Suppressor macrophage (primary cell): Measurements from ENCODE around the gene FAM107B.

Experiments
- DNase-seq, 4 experiments: peaks; one replicate each; pipeline ENCODE4 v3.0.0-alpha.2; 2020 to 2022

Gene FAM107B

DNA sequence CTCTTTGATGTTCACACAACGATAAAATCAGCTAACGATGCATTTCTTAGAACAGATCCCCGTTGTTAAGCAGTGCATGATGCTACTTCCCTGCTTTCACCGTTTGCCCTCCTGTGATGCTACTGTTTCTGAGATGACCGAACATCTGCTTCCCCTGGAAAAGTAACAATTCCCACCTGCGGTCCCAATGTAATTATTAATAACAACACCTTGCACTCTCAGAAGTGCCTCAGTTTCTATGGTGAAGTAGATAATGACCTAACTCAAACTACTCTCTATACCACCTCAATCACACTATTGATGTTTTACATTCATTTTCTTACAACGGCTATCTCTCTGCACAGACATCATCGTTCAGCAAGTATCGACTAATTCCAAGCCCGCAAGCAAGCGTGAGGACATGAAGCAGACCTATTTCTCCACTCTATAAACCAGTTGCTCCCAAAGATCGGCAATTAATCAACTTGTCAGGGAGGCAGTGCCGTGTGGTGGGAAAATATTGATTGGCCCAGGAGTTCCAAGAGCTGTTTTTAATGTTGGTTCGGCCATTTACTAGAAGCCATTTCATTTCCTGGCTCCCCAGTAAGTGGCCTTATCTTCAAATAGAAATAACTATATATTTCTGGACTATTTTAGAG is 42.7 kb downstream of the FAM107B start:
- DNase-seq = no peak

DNA sequence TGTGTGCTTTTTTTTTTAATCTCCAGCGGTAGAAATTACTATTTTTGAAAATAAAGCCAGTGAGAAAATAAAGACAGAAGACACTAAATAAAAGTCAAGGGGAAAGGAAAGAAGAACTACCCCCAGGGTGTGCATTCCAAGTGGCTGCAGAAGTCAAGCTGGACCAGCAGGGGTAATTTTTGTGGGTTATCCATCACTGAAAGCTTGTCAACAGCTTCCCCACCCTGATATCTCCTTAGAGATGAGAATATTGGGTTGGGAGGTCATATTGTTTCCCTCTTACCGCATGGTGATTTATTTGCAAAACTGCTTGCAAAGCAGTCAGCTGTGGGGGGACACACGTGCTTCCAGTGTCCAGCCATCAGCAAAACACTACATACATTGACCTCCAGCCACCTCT is 46.4 kb downstream of the FAM107B start:
- DNase-seq = no peak

DNA sequence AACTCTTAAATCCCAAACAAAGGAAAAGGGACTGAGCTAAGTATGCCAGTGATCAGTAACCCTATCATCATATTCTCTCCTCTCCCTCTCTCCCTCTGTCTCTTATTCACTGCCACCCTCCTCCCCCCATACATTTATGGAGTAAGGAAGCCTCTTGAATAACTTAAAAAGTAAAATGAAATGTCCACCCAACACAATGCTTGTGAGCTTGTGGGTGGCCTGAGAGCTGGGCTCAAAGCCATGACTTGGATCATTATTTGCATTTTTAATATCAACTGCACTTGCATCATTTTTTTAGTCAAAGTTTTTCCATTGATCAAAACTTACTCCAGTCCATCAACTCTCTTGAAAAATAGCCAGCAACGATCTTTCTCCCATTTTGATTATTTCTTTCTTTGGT is 46.8 kb downstream of the FAM107B start:
- no peak for DNase-seq

DNA sequence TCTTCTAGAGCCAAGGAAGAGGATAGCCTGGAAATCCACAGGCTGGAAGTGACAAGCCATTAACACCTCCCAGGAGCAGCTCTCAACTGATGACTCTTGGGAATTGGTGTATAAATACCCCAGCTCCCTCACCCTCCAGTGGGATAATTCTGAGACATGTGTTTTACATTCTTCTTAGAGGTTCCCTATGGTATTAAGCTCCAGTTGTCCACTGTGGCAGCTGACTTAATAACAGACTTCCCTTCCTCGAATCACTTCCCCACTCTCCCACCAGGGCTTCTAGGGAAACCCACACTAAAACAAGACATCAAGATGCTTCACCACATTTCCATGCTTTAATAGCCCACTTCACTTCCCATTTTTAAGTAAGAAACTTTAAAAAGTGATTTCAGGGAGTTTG is 47.2 kb downstream of the FAM107B start:
- peak; percentile 76 to 90 (median 81) for DNase-seq

DNA sequence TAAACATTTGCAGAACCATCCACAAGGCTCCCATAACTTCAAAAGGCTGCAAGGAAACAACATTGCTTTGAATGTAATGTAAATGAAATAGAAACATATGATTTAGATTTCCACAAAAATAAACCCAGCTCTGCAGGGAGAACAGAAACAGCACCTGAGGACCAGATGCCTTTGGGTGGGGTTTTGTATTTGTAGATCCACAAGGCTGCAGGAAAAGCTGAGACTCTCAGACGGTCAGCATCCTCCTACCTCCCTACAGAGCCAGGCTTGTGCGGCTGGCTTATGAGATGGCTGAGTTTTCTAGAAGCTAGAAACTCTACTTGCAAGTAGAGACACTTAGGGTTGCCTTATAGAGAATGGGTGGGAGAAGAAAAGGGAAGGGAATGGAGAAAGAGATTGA is 49.8 kb downstream of the FAM107B start:
- no peak for DNase-seq

DNA sequence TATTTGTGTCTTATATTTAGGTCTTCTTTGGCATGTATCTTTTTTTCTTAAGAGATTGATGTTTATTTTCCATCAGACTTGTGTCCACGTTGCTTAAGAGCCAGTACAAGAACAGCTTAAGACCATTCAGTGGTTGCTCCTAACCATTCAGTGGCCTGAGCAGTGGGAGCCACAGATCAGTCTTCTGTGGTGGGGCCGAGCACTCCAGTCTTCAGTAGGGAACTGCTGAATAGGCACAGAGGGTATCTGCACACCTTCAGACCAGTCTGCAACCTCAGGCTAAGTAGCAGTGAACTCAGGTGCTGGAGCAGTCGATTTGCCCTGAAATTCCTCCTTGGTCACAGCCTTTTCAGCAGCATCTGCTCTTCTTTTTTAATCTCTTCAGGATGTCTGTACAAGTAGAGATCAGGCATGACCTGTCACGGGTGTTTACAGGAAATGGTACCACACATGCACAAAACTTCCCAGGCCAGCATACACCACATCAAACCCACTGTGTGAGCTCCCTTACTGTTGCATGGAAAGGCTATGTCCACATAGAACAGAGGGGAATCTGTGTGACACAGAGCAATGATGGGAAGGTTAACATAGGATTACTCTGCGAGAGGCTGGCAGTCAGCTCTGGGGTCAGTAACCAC is 51.5 kb downstream of the FAM107B start:
- no peak for DNase-seq

DNA sequence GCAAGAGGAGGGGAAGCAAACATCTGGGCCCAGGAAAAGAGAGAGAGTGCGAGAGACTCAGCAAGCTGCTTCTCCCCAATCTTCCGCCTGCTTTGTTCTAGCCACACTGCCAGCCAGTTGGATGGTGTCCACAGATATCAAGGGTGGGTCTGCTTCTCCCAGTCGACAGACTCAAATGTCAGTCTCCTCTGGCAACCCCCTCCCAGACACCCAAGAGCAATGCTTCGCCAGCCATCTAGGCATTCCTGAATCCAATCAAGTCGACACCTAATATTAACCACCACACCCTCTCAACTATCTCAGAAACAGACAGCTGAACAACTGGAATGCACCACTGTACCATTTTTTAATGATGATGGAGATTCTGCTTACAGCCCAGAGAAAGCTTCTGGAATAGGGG is 57.1 kb downstream of the FAM107B start:
- no peak for DNase-seq

DNA sequence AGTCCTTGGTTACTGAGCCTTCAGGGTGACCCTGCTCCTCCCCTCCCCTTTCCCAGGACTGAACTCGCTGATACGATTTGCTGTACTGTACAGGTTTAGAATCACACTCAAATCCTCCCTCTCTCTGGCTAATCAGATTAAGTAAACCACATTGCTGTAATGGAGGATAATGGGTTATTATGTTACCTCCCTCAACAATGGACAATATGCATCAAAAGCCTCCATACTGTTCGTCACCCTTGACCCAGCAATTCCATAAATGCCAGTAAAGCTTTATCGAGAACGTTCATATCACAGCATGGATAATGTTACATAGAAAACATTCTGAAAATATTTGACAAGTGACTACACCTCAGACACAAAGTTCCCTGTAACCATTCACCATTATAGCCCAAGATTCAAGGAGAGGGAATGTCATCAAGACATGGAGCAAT is 61.7 kb downstream of the FAM107B start:
- no peak for DNase-seq

DNA sequence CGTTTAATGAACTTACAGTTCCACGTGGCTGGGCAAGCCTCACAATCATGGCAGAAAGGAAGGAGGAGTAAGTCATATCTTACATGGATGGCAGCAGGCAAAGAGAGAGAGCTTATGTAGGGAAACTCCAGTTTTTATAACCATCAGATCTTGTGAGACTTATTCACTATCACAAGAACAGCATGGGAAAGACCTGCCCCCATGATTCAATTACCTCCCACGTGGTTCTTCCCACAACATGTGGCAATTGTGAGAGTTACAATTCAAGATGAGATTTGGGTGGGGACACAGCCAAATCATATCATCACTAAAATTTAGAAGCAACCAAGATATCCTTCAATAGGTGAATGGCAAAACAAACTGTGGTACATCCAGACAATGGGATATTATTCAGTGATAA is 65.4 kb downstream of the FAM107B start:
- peak in 3 of 4 experiments; percentile 19 to 44 (median 22) for DNase-seq

DNA sequence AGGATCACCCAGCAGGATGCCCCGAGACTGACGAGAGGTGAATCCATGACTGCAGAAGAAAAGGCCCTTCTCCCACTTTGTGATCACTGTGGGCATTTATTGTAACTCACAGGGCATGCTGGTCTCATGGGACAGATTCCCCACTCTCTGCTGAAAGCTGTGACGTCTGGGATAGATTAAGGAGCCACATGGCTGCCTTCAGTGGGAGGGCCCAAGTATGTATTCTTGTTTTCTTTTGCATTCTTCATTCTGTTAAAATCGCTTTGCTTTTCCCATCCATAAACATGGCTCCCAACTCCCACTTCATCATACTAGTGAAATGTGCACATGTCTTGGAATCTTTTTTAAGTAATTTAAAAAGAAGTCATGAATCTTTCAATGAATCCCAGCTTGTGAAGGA is 67.2 kb downstream of the FAM107B start:
- no peak for DNase-seq

DNA sequence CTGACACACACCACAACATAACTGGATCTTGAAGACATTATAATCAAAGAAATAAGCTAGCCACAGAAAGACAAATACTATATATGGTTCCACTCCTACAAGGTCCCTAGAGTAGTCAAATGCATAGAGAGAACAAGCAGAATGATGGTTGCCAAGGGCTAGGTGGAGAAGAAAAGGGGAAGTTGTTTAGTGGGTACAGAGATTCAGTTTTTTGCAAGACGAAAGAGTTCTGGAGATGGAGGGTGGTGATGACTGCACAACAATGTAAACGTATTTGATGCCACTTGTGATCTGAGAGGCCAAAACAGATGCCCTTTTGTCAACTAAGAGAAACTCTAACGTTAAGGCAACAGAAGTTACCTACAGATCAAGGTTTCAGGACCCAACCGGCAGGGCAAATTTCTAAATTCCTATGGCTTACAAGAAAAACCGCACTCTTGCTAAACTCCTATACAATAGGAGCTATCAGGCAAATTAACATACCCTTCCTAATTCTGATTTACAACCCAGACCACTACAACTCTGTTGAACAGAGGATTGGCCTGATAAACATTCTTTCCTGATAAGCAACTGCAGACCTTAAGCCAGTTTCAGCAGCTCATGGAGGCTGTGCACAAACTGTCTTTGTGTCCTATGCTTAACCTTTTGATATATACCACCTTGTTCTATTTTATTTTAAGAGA is 69.0 kb downstream of the FAM107B start:
- DNase-seq = peak in 2 of 4 experiments; percentile 27 to 28

DNA sequence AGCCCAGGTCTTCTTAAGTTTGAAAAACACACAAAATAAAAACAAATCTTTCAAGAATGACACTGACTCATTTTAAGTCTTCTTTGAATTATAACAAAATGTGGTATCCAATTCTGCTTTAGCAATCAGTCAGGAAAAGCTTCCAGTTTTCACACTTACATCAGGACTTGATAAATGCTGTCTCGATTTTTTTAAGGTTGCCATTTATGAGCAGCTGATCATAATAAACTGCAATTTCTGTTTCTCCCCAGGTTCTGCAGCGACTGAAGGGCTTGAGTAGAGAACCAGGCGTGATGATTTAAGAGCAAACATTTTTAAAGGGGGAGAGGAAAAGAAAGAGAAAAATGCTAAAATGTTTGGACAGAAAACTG is 71.1 kb downstream of the FAM107B start:
- no peak for DNase-seq

DNA sequence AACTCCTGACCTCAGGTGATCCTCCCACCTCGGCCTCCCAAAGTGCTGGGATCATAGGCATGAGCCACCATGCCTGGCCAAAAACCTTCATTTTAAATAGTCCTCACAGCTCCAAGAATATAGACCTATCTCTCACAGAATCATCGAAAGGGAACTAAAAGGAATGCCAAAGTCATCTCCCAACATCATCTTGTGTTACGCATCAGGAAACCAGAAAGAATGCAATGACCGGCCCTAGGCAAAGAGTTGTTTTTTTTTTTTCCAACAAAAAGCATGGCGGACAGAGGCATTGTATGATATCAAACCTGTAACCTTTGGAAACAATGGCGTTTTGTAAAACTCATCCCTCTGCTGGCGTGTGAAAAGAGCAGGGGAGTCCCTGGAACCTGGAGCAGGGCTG is 73.2 kb downstream of the FAM107B start:
- DNase-seq = no peak

DNA sequence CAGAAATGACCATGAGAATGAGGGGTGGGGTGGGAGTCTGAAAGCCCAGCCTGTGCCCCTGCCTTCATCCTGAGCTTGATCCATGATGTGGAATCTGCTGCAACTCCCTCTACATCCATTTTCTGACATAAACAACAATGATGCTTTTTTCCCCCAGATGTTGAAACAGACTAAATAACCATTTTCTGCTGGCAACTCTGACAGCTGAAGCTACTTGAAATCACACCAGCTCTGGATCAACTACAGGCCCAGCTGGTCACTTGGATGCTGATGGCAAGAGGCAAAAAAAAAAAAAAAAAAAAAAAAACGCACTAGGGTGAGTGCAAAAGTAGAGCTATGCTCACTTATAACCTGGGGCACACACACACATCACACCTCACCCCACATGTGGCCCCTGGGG is 74.2 kb downstream of the FAM107B start:
- no peak for DNase-seq

DNA sequence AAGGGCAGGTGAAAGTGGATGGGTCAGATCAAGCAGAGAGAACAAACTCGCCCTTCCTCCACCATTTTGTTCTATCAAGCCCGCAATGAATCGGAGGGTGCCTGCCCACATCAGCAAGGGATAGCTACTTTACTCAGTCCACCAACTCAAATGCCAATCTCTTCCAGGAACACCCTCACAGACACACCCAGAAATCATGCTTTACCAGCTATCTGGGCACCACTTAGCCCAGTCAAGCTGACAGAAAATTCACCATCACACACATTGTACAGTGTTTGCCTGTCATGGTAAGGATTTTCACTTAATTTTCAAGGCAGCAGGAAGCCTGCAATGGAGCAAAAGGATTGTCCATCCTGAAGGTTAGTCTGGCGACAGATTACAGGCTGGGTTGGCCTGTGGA is 75.2 kb downstream of the FAM107B start:
- DNase-seq = no peak

DNA sequence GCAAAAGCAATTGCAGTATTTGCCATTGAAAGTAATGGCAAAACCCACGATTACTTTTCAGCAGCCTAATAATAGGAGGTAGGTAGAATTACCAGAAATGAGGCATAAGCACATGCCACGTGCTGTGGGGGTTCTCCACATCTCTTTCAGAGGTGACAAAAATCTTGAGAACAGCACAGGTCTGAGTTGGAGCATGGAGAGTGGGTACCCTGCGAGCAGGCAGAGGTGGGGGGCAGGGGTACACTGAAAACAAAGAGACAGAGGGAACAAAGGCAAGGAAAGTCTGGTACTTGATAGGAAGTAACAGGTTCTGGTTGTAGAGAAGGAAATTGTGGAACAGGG is 75.9 kb downstream of the FAM107B start:
- DNase-seq = no peak

DNA sequence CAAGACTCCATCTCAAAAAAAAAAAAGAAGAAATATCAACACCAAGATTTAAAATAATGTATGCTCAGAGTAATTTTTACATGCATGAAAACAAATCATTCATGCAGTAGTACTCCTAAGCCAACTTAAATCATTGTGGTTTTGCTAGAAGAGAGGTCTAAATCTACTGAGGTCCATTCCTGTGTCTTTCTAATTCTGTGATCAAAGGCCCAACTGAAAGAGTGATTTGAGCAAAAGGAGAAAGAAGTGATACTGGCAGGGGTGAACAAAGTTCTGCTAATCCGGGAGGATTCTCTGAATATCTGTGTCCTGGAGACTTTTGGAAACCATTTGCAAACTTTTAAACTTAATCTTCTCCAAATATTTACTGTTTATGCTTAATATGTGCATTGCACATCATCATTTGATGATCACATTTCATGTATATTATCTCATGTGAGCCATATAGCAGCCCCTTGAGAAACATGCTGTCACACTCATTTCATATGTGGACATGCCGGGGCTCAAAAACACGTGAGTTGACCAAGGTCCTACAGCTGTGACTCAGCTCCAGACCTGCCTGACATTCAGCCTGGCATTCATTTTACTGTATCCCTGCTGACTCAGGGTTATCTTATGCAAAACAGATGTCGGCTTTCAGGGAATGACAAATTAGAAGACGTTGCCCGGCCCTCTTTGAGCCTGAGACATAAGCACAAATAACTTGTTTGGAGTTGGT is 76.4 kb downstream of the FAM107B start:
- DNase-seq = no peak

DNA sequence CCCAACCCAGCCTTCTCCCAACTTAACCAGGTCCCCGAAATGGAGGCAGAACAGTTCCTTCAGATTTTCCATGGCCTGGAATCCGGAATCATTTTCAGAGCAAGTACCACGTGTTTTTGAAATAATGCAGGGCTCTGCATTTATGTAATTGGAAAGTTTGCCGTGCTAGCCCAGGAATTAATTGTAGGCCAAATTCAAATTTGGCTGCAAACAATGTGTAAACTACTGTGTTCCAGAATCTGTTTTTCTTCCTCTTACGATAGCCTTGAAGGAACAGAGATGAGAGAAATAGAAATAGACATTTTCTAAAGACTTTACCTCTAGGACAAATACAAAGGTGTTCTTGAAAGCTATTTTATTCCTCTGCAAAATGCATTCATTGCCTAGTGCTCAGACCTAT is 77.4 kb downstream of the FAM107B start:
- DNase-seq = no peak

DNA sequence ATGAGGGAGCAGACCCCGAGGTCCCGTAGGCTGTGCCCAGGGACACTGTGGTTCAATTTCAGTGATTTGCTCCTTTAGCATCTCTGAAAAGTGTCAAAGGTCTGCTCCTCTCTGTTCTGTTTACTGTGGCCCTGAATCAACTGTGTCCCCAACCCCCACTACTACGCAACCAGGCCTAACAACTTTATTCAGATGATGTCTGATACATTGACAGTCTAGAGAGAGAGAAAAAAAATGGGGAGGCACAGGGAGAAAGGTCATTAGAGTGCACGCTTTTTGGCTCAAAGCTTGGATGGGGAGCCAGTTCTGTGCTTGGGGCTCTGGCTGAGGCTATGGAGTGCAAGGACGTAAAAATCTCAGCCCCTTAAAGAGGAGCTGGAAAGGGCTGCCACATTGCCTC is 77.9 kb downstream of the FAM107B start:
- DNase-seq = no peak

DNA sequence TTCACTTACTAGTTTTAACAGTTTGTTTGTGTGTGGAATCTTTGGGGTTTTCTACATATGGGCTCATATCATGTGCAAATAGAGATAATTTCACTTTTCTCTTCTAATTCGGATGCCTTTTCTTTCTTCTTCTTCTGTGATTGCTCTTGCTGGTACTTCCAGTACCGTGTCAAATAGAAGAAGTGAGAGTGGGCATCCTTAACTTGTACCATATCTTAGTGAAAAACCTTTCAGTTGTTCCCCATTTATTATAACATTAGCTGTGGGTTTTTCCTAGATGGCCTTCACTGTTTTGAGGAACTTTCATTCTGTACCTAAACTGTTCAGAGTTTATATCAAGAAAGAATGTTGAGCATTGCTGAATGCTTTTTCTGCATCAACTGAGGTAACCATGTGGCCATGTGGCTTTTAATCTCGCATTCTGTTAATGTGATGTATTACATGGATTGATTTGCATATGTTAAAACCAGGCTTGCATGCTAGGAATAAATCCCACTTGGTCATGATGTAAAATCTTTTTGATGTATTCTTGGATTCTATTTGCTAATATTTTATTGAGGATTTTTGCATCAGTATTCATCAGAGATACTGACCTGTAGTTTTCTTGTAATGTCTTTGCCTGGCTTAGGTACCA is 78.7 kb downstream of the FAM107B start:
- DNase-seq = peak; percentile 41 to 81 (median 61)

DNA sequence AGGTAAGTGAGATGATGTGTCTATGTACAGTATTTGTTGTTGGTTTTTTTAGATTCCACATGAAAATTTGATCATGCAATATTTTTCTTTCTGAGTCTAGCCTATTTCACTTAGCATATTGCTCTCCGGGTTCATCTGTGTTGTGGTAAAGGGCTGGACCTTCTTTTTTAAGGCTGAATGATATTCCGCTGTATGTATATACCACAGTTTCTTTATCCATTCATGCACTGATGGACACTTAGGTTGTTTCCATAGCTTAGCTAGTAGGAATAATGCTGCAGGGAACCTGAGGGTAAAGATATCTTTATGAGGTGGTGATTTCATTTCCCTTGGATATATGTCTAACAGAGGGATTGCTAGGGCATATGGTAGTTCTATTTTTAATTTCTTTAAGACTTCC is 80.8 kb downstream of the FAM107B start:
- DNase-seq = no peak

DNA sequence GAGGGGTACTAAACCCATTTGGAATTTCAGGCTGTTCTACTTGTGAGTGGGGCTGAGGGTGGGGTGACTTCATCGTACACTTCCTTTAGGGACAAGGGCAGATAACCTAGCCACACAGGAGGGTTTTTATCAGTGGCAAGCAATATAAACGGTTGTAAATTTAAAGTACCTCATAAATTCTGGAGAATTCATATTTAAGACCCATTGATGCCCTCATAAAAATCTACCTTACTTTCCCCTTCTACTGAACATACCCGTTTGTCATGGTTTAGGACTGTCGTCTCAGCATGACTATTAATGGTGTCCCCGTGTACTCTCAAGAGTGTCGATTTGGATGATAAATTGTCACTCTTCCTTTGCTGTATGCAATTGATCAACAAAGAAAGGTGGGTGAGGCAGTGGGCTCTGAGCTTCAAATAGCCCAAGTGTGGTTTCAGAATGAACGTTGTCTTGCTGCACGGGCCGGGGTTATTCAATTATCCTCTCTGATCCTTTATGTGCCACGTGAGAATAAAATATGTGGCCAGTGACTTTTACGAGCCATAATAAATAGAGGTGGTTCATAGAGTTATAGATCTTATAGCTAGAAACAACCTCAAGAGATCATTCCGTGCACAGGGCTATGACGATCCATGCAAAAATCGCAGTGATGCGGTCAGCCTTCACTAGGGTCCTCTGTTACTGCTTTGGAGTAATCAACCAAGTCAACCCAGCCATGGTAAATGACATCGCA is 82.2 kb downstream of the FAM107B start:
- DNase-seq = no peak

DNA sequence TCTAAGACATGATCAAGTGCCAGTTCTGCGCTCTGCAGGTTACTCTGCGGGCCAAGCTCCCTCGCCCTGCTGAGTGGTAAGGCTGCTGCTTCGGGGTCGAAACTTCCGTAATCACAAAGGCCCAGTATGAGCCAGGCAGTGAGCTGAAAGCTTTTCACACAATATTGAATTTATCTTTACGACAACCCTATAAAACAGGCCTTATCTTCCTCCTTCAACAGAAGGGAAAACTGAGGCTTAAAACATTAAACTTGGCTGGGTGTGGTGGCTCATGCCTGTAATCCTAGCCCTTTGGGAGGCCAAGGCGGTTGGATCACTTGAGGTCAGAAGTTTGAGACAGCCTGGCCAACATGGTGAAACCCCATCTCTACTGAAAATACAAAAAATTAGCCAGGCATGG is 83.3 kb downstream of the FAM107B start:
- no peak for DNase-seq
